ENCODE measurements around the gene CDKL4.
"Not testable (repeated sequence)": the region's sequence is repeated elsewhere in the genome, so short reads cannot be mapped to it uniquely, and the experiment has no call there.

Gene CDKL4

DNA sequence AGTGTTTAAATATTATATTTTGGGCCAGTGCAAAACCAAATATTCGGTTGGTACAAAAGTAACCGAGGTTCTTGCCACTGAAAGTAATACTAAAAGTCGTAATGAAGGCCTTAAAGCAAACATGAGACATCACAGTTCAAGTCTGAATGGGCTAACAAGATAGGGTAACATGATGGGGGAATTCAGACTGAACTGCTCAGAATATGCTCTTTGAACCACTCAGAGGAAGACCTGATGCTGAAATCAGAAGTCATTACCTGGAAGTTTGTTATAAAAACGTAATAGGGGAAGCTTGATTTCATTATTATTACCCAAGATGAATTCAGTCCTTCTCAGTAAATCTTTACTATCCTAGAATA lies 26.6 kb downstream of the CDKL4 start:
- no peak for DNase-seq
- Mint-ChIP-seq H3K4me3 (peak overlapping the region; percentile 40), H3K4me1 (ENCODE audit: low read depth) (peaks cover 63% of the 10 kb centered on the region), H3K27ac (peak overlapping the region; percentile 91), H3K27me3 (no peaks in the 10 kb centered on the region), H3K9me3 (no peaks in the 10 kb centered on the region), H3K36me3 (ENCODE audit: low read depth) (peaks cover 1% of the 10 kb centered on the region)

DNA sequence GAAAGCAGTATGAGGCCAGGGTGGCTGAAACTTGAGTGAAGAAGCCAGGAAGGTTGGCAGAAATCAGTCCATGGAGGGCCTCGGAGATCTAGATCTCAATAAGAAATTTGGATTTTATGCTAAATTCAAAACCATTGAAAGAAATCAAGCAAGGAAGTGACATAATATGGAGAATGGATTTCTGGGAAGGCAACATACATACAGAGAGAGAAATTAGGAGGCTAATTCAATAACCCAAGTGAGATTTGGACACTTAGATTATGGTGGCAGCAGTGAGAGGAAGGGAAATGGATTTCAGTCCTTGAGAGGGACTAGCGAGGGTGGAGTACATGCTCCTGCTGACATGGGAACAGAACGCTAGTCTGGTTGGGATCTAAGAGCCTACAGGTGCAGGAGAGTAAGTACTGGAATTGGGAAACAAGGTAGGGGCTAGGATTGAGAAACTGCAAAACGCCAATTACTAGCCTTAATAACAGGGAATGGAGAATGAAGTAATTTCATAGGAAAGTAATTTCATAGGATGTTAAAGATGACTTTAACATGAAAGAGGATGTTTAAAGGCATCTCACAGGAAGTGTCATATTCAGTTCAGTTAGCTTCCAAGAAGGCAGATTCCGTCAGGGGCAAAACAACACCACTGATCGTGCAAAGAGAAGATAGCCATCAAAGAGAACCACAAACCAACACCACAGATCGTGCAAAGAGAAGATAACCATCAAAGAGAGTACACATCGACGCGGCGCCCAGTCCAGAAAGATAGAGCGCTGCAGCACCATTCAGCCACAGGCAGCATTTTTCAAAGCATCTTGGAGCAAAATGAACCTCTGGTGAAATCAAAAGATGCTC lies 27.2 kb downstream of the CDKL4 start:
- H3K27me3 Mint-ChIP-seq: no peaks in the 10 kb centered on the region
- DNase-seq: peak; percentile 62
- H3K9me3 Mint-ChIP-seq: no peaks in the 10 kb centered on the region
- peak overlapping the region; percentile 40 for H3K4me3 Mint-ChIP-seq
- peaks cover 67% of the 10 kb centered on the region for H3K4me1 Mint-ChIP-seq (ENCODE audit: low read depth)
- peaks cover 1% of the 10 kb centered on the region for H3K36me3 Mint-ChIP-seq (ENCODE audit: low read depth)
- peak overlapping the region; percentile 91 for H3K27ac Mint-ChIP-seq

DNA sequence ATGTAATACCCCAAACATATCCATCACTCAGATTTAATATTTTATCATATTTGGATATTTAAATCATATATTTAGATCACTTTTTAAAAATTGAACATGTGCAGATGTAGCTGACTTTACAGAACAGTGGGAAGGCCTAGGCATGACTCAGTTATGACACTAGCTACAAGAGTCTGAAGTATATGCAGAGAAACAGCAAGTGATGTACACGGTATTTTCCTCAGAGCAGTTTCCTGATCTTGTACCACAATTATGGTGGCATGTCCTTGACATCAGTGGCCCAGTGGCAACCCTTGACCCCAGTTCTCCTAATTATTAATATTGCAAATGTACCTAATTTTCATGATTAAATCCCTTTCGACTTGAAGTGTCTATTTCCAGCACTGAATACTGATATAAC lies 28.2 kb downstream of the CDKL4 start:
- no peak overlapping the region for H3K4me3 Mint-ChIP-seq
- H3K27ac Mint-ChIP-seq: peak overlapping the region; percentile 91
- no peaks in the 10 kb centered on the region for H3K9me3 Mint-ChIP-seq
- H3K27me3 Mint-ChIP-seq: no peaks in the 10 kb centered on the region
- H3K36me3 Mint-ChIP-seq (ENCODE audit: low read depth): peaks cover 1% of the 10 kb centered on the region
- peaks cover 76% of the 10 kb centered on the region for H3K4me1 Mint-ChIP-seq (ENCODE audit: low read depth)
- no peak for DNase-seq

DNA sequence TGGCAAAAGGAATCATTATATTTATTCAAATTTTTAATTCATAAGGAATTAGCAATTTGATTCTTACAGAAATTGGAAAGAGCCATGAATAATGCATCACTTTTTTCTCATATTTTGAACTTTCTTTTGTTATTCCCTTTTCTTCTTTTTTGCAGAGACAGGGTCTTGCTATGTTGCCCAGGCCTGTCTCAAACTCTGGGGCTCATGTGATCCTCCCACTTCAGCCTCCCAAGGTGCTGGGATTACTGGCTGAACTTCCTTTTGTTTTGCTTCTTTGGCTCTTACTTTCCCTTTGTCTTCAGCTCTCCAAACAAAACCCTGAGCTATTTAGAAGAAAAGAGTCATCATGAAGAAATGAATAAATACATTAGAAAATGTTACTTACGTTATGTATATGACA lies 30.8 kb downstream of the CDKL4 start:
- Mint-ChIP-seq H3K9me3 (no peaks in the 10 kb centered on the region), H3K27me3 (no peaks in the 10 kb centered on the region), H3K4me1 (ENCODE audit: low read depth) (peaks cover 58% of the 10 kb centered on the region), H3K27ac (no peak overlapping the region), H3K4me3 (no peak overlapping the region), H3K36me3 (ENCODE audit: low read depth) (peaks cover 1% of the 10 kb centered on the region)
- DNase-seq: no peak

DNA sequence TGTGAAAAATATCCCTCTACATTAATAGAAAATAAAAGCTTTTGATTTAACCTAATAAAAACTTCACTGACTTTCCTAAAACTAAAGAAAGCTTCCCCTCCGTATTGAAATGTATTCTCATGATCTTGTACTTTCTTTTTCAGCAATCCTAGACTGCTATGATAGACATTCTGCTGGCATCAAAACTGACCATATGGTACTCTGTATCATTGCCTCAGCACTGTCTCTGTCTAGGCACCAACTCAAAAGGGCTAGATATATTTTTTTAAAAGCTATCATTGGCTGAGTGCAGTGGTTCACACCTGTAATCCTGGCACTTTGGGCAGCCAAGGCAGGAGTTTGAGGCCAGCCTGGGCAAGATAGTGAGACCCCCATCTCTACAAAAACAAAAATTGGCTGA lies 32.9 kb downstream of the CDKL4 start:
- Mint-ChIP-seq H3K36me3 (ENCODE audit: low read depth) (no peaks in the 10 kb centered on the region), H3K27me3 (no peaks in the 10 kb centered on the region), H3K27ac (no peak overlapping the region), H3K9me3 (no peaks in the 10 kb centered on the region), H3K4me1 (ENCODE audit: low read depth) (peaks cover 38% of the 10 kb centered on the region), H3K4me3 (no peak overlapping the region)
- no peak for DNase-seq

DNA sequence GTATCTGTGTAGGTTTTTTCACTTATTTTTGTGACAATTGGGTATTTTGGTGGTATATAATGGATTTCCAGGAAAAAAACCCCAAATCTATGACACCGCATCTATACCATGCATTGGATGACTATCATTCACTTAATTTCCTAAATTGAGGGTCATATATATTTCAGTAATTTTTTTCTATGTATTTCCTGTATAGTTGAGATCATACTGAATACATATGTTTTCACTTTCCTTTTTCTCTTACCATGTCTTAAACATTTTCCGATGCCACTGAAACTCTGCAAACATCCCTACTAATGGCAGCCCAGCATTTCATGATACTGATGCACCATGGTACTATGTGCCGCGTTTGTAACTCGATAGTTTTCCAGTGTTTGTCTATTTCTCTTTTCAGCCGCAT lies 40.4 kb downstream of the CDKL4 start:
- Mint-ChIP-seq H3K27ac (no peak overlapping the region), H3K4me1 (ENCODE audit: low read depth) (peaks cover 16% of the 10 kb centered on the region), H3K4me3 (no peak overlapping the region)

GRCh38 chr2:39202639-39203369 lies 41.0 kb downstream of the CDKL4 start:
- no peaks in the 10 kb centered on the region for H3K36me3 Mint-ChIP-seq (ENCODE audit: low read depth)
- H3K27ac Mint-ChIP-seq: peak overlapping the region; percentile 20
- H3K4me1 Mint-ChIP-seq (ENCODE audit: low read depth): peaks cover 16% of the 10 kb centered on the region
- peaks cover 9% of the 10 kb centered on the region for H3K9me3 Mint-ChIP-seq
- no peak for DNase-seq
- H3K27me3 Mint-ChIP-seq: no peaks in the 10 kb centered on the region
- H3K4me3 Mint-ChIP-seq: no peak overlapping the region

More for the DNA sequence above, 40.4 kb downstream of the CDKL4 start:
- H3K9me3 Mint-ChIP-seq: peaks cover 9% of the 10 kb centered on the region
- no peaks in the 10 kb centered on the region for H3K36me3 Mint-ChIP-seq (ENCODE audit: low read depth)
- no peaks in the 10 kb centered on the region for H3K27me3 Mint-ChIP-seq
- no peak for DNase-seq

- H3K4me3 Mint-ChIP-seq: not testable (repeated sequence)
- peaks cover 18% of the 10 kb centered on the region for H3K9me3 Mint-ChIP-seq
Observed at GRCh38 chr2:39197003-39197402, 46.8 kb downstream of the CDKL4 start.

GRCh38 chr2:39194686-39195085 lies 49.1 kb downstream of the CDKL4 start:
- DNase-seq: no peak
- Mint-ChIP-seq H3K27me3 (no peaks in the 10 kb centered on the region), H3K4me1 (ENCODE audit: low read depth) (no peaks in the 10 kb centered on the region), H3K9me3 (peaks cover 9% of the 10 kb centered on the region), H3K36me3 (ENCODE audit: low read depth) (no peaks in the 10 kb centered on the region), H3K27ac (no peak overlapping the region), H3K4me3 (no peak overlapping the region)

More at GRCh38 chr2:39197003-39197402, 46.8 kb downstream of the CDKL4 start:
- H3K4me1 Mint-ChIP-seq (ENCODE audit: low read depth); H3K27me3 Mint-ChIP-seq; H3K36me3 Mint-ChIP-seq (ENCODE audit: low read depth); DNase-seq; H3K27ac Mint-ChIP-seq: not testable (repeated sequence)

DNA sequence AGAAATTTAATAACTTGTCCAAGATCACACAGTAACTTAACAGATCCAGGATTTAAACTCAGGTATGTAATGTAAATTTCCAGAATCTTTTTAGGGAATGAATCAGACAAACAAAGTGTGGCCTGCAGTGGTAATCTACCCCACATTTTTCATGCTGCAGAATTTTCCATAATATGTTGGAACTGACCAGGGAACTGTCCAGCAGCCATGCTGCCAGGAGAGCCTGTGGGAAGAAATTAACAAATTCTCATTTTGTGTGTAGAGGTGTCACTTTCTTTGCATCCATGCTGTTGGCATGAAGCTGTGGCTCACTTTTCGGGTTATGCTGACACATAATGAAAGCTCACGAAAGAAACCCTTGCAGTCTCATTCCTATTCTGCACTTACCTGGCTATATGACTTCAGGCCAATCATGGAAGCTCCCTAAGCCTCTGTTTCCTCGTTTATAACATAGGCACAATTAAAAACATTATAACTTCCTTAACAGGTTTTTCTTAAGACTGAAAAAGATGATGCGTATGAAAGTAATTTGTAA lies 54.7 kb downstream of the CDKL4 start:
- Mint-ChIP-seq H3K27ac (no peak overlapping the region), H3K4me3 (no peak overlapping the region)

GRCh38 chr2:39183673-39184072 lies 60.1 kb downstream of the CDKL4 start:
- Mint-ChIP-seq H3K27ac (no peak overlapping the region), H3K27me3 (no peaks in the 10 kb centered on the region), H3K4me3 (no peak overlapping the region), H3K9me3 (no peaks in the 10 kb centered on the region), H3K36me3 (ENCODE audit: low read depth) (no peaks in the 10 kb centered on the region), H3K4me1 (ENCODE audit: low read depth) (no peaks in the 10 kb centered on the region)
- no peak for DNase-seq

More for the DNA sequence above, 54.7 kb downstream of the CDKL4 start:
- DNase-seq: no peak
- Mint-ChIP-seq H3K4me1 (ENCODE audit: low read depth) (peaks cover 7% of the 10 kb centered on the region), H3K36me3 (ENCODE audit: low read depth) (no peaks in the 10 kb centered on the region), H3K27me3 (no peaks in the 10 kb centered on the region), H3K9me3 (no peaks in the 10 kb centered on the region)

GRCh38 chr2:39181297-39181696 lies 62.5 kb downstream of the CDKL4 start:
- Mint-ChIP-seq H3K27ac (no peak overlapping the region), H3K36me3 (ENCODE audit: low read depth) (no peaks in the 10 kb centered on the region), H3K4me3 (no peak overlapping the region), H3K9me3 (no peaks in the 10 kb centered on the region), H3K27me3 (no peaks in the 10 kb centered on the region), H3K4me1 (ENCODE audit: low read depth) (no peaks in the 10 kb centered on the region)
- DNase-seq: no peak

GRCh38 chr2:39179974-39180960 lies 63.5 kb downstream of the CDKL4 start:
- no peaks in the 10 kb centered on the region for H3K4me1 Mint-ChIP-seq (ENCODE audit: low read depth)
- H3K4me3 Mint-ChIP-seq: no peak overlapping the region
- no peak for DNase-seq
- H3K9me3 Mint-ChIP-seq: no peaks in the 10 kb centered on the region
- no peaks in the 10 kb centered on the region for H3K36me3 Mint-ChIP-seq (ENCODE audit: low read depth)
- no peak overlapping the region for H3K27ac Mint-ChIP-seq
- H3K27me3 Mint-ChIP-seq: no peaks in the 10 kb centered on the region

GRCh38 chr2:39178756-39179155 lies 65.0 kb downstream of the CDKL4 start:
- Mint-ChIP-seq H3K27me3 (no peaks in the 10 kb centered on the region), H3K9me3 (no peaks in the 10 kb centered on the region), H3K4me3 (no peak overlapping the region), H3K36me3 (ENCODE audit: low read depth) (no peaks in the 10 kb centered on the region), H3K4me1 (ENCODE audit: low read depth) (no peaks in the 10 kb centered on the region), H3K27ac (no peak overlapping the region)
- DNase-seq: no peak
